Cardiac muscle cell (in vitro differentiated cells and primary cell): ENCODE data around the gene SLC29A2. TPM values are rescaled to one million over a fixed set of nuclear protein-coding genes. Genes with fewer than 3 reads are reported as not detected.
"Not testable (repeated sequence)": the region's sequence is repeated elsewhere in the genome, so short reads cannot be mapped to it uniquely, and the experiment has no call there.

Experiments used
- DNase-seq, 2 donors: peaks; one replicate each; pipeline versions ENCODE4 v3.0.0 to v3.0.0-alpha.2; 2010 to 2017; ENCODE audit warnings: low read depth in 1 of 2, low spot score in 1 of 2
- H3K27ac ChIP-seq: fragments of 200-600 bp; sonication (generic); 2 replicates; pipeline ENCODE4 v1.5.1; 2016
- H3K27me3 ChIP-seq: fragments of 200-600 bp; sonication (generic); 2 replicates; pipeline ENCODE4 v1.6.0; 2016; ENCODE audit warnings: control low read depth
- H3K36me3 ChIP-seq: fragments of 200-600 bp; sonication (generic); 2 replicates; pipeline ENCODE4 v1.5.1; 2016; ENCODE audit warnings: control low read depth
- H3K4me1 ChIP-seq: fragments of 200-600 bp; sonication (generic); 2 replicates; pipeline ENCODE4 v1.8.1; 2017; ENCODE audit warnings: low read depth, mild to moderate bottlenecking, mixed run types
- H3K4me3 ChIP-seq: fragments of 200-600 bp; sonication (generic); 2 replicates; pipeline ENCODE4 v1.5.1; 2016; ENCODE audit warnings: mild to moderate bottlenecking
- H3K9me3 ChIP-seq: fragments of 200-600 bp; sonication (generic); 2 replicates; pipeline ENCODE4 v1.5.1; 2017; ENCODE audit warnings: low read depth, mild to moderate bottlenecking, control low read depth
- polyA plus RNA-seq: library from polyadenylated mRNA; unstranded; fragments of >200 nt; fragmentation: Nextera tagmentation; extraction: Ambion mirVana; gene quantifications from 2 replicates; pipeline ENCODE4 v1.2.1, GENCODE V29; 2016
- total RNA-seq: library from RNA; depleted of rRNA; stranded (reverse); fragments of >200 nt; gene quantifications from 2 replicates; pipeline ENCODE4 v1.2.3, GENCODE V29; 2016
- TF ChIP-seq, protein P1 (sequence below): IDR thresholded peaks from 2 replicates; pipeline ENCODE4 v1.5.1; 2012; ENCODE audit warnings: low read depth, mild to moderate bottlenecking, low read length

The SLC29A2 gene
- total and polyA plus RNA-seq, 2 experiments from 2014 or later, result 36.8 to 50.2 TPM

DNA sequence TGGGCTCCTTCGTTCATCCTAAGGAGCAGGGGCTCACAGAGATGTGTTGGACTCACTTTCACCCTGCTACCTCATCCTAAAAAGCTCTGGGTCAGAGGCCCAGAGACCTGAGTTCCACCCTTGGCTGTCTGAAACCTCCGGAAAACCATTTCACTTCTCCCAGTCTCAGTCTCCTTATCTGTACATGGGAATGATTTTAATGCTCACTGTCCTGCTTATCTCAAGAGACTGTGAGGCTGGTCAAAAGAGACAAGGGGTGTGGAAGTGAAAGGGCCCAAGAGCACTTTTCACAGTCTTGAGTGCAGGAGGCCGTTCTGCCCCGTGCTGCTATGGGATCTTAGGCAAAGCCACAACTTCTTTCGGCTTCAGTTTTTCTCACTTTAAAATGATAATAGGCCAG, 36.1 kb upstream of the SLC29A2 start:
- TF ChIP-seq, protein P1, sequence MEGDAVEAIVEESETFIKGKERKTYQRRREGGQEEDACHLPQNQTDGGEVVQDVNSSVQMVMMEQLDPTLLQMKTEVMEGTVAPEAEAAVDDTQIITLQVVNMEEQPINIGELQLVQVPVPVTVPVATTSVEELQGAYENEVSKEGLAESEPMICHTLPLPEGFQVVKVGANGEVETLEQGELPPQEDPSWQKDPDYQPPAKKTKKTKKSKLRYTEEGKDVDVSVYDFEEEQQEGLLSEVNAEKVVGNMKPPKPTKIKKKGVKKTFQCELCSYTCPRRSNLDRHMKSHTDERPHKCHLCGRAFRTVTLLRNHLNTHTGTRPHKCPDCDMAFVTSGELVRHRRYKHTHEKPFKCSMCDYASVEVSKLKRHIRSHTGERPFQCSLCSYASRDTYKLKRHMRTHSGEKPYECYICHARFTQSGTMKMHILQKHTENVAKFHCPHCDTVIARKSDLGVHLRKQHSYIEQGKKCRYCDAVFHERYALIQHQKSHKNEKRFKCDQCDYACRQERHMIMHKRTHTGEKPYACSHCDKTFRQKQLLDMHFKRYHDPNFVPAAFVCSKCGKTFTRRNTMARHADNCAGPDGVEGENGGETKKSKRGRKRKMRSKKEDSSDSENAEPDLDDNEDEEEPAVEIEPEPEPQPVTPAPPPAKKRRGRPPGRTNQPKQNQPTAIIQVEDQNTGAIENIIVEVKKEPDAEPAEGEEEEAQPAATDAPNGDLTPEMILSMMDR, result no peak
- Histone ChIP-seq H3K9me3 (no peaks in the 10 kb centered on the region), H3K27ac (no peak overlapping the region), H3K27me3 (peaks cover 19% of the 10 kb centered on the region), H3K4me1 (peaks cover 26% of the 10 kb centered on the region), H3K4me3 (no peak overlapping the region), H3K36me3 (no peaks in the 10 kb centered on the region)
- DNase-seq, result no peak

DNA sequence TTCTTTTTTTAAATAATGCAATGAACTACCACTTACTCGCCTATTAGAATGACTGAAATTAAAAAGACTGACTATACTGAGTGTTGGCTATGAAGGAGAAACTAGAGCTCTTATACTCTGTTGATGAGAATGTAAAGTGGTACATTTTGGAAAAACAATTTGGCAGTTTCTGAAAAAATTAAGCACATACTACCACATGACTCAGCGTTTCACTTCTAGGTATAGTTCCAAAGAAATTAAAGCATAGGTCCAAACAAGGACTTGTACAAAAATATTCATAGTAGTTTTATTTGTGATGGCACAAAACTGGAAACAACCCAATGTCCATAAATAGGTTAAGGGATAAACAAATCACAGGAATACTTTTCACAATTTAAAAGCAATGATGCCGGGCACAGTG, 22.4 kb upstream of the SLC29A2 start:
- Histone ChIP-seq H3K4me3 (no peak overlapping the region), H3K36me3 (no peaks in the 10 kb centered on the region), H3K9me3 (no peaks in the 10 kb centered on the region), H3K4me1 (no peaks in the 10 kb centered on the region), H3K27ac (no peak overlapping the region), H3K27me3 (no peaks in the 10 kb centered on the region)
- TF ChIP-seq, protein P1, result no peak
- DNase-seq, result no peak

DNA sequence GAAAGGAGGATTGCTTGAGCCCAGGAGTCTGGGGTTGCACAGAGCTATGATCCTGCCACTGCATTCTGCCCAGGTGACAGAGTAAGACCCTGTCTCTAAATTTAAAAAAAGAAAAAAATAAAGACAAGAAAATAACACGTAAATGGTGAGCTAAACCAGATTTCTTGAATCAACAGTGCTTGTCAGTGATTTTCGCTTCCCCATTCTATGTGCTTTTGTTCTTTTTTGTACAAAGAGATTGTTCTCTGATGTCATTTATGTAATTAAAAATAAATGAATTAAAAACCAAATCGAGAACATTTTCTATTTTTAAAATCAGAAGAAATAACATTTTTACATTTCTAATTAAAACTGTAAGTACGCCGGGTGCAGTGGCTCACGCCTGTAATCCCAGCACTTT, 19.8 kb upstream of the SLC29A2 start:
- no peaks in the 10 kb centered on the region for H3K27me3 ChIP-seq
- no peaks in the 10 kb centered on the region for H3K4me1 ChIP-seq
- H3K27ac ChIP-seq, result no peak overlapping the region
- TF ChIP-seq, protein P1, result no peak
- no peaks in the 10 kb centered on the region for H3K9me3 ChIP-seq
- no peak for DNase-seq
- H3K4me3 ChIP-seq, result no peak overlapping the region
- no peaks in the 10 kb centered on the region for H3K36me3 ChIP-seq

DNA sequence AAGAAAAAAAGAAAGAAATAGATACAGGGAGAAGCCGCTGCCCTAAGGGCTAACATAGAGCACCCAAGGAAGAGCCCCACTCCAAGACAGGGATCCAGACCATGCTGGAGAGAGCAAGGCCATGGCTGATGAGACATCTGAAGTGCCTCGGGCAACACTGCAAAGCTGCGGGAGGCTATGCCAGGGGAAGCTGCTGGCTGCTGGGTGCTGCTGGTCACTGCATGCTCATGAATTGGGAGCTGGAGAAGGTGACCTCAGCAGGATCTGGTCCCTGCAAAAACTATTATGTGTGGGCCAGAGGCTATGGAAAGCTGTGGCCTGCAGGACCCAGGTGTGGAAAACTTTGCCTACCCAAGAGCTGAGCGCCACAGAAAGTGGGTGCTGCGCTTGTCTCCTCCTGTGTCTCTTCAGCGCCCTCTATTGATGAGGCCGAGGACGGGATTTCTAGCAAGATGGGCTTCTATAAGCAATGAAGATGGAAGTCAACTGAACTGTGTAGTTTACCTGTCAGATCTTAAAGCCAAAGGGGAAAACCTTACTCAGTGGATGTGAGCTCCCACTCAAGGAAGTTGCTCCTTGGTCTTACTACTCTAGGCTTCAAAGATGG, 17.3 kb upstream of the SLC29A2 start:
- no peak overlapping the region for H3K4me3 ChIP-seq
- H3K9me3 ChIP-seq, result no peaks in the 10 kb centered on the region
- no peaks in the 10 kb centered on the region for H3K27me3 ChIP-seq
- no peaks in the 10 kb centered on the region for H3K4me1 ChIP-seq
- DNase-seq, result peak; percentile 79 to 85
- TF ChIP-seq, protein P1, result peak; percentile 93
- no peaks in the 10 kb centered on the region for H3K36me3 ChIP-seq
- no peak overlapping the region for H3K27ac ChIP-seq

DNA sequence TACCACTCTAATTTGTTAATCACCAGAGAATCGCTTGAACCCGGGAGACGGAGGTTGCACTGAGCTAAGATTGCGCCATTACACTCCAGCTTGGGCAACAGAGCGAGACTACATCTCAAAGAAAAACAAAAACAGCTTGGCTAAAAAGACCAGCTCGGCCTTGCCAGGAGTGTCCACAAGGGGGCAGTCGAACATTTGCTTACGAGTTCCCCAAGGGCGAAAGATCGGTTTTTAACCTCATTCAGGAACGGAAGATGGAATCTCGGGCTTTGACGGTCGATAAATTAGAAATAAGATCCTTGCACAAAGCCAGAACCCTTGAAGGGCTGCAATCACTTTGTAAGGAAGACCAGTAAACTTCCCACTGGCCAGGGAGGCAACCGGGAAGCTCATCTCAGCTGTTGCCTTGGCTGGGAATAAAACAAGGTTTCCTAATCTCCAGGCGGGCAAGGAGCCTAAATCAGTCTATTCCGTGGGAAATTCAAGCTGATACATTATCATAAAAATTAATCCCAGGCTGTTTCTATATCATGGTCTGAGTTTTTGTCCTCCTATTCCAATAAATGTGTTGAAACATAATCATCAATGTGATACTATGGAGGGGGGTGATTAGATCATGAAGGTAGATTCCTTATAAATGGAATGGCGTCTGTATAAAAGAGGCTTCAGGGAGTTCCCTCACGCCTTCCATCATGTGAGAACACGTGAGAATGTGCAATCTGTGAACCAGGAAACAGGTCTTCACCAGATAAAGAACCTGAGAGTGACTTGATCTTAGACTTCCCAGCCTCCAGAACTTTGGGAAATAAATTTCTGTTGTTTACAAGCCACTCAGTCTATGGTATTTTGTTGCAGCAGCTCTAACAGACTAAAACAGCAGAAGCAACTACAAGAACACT, 14.9 kb upstream of the SLC29A2 start:
- H3K9me3 ChIP-seq, result no peaks in the 10 kb centered on the region
- TF ChIP-seq, protein P1, result peak; percentile 97
- H3K27me3 ChIP-seq, result no peaks in the 10 kb centered on the region
- H3K4me1 ChIP-seq, result no peaks in the 10 kb centered on the region
- DNase-seq, result peak; percentile 90 to 92
- H3K36me3 ChIP-seq, result no peaks in the 10 kb centered on the region
- H3K27ac ChIP-seq, result no peak overlapping the region
- peak overlapping the region; percentile 7 for H3K4me3 ChIP-seq

DNA sequence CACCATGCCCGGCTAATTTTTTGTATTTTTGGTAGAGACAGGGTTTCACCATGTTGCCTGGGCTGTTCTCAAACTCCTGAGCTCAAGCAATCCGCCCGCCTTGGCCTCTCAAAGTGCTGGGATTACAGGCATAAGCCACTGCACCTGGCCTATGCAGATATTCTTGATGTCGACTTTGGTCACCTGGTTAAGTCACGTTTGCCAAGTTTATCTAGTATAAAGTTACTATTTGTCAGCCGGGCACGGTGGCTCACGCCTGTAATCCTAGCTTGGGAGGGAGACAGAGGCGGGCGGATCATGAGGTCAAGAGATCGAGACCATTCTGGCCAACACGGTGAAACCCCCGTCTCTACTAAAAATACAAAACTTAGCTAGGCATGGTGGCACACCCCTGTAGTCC, 12.8 kb upstream of the SLC29A2 start:
- H3K4me1 ChIP-seq, H3K9me3 ChIP-seq, H3K27me3 ChIP-seq, H3K36me3 ChIP-seq, H3K4me3 ChIP-seq, H3K27ac ChIP-seq, DNase-seq: not testable (repeated sequence)

DNA sequence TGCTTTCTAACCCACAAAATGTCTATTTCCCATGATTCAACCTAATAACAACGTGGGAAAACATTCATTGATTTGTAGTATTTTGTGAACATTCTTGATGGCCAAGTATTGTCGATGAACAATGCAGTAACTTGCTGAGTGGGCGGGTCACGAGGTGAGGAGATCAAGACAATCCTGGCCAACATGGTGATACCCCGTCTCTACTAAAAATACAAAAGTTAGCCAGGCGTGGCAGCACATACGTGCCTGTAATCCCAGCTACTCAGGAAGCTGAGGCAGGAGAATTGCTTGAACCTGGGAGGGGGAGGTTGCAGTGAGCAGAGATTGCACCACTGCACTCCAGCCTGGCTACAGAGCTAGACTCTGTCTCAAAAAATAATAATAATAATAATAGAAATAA, 8.7 kb upstream of the SLC29A2 start:
- not testable (repeated sequence) for H3K4me1 ChIP-seq, DNase-seq, H3K4me3 ChIP-seq, H3K9me3 ChIP-seq, H3K27me3 ChIP-seq, H3K36me3 ChIP-seq, H3K27ac ChIP-seq

DNA sequence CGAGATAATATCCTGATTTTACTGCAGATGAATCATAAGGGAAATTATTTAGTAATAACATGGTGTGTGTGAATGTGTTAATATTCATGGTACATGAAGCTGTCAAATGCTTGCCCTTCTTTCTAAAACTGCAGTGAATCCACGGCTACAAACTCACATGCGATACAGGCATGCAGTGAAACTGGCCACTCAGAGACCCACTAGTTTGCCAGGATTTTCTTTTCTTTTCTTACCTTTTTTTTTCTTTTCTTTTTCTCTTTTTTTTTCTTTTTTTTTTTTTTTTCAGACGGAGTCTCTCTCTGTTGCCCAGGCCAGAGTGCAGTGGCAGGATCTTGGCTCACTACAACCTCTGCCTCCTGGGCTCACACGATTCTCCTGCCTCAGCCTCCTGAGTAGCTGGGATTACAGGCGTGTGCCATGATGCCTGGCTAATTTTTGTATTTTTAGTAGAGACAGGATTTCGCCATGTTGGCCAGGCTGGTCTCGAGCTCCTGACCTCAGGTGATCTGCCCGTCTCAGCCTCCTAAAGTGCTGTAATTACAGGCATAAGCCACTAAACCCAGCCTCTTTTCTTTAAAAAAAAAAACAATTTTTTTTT, 2.2 kb upstream of the SLC29A2 start:
- H3K4me3 ChIP-seq, H3K27me3 ChIP-seq, H3K9me3 ChIP-seq, H3K36me3 ChIP-seq, DNase-seq: not testable (repeated sequence)
- peak overlapping the region; percentile 95 for H3K27ac ChIP-seq
- peaks cover 18% of the 10 kb centered on the region for H3K4me1 ChIP-seq
